Measurements from ENCODE around the gene SFMBT2.

GRCh38 chr10:7308826-7309225 lies 102.0 kb downstream of the SFMBT2 start:
- TF ChIP-seq CTCF (IDR thresholded peaks at IDR 0.05), result no peak
- TF ChIP-seq POLR2A (IDR thresholded peaks at IDR 0.05), result no peak
